DND-41 (cell line): ENCODE results near the gene BRAF.
"Not testable (repeated sequence)": the region's sequence is repeated elsewhere in the genome, so short reads cannot be mapped to it uniquely, and the experiment has no call there.

Source experiments
- ATAC-seq: fragments of 200-7000 bp; cut with Tn5 transposase; 3 replicates; pipeline ENCODE4 v1.9.1; 2021; ENCODE audit warnings: low read depth; ENCODE audit not compliant: insufficient read depth
- DNase-seq: peaks from one replicate; pipeline ENCODE4 v3.0.0-alpha.2; 2020
- H2AFZ ChIP-seq: 2 replicates; pipeline ENCODE4 v1.6.0; 2012; ENCODE audit warnings: low read depth, low read length
- H3K27ac ChIP-seq: 2 replicates; pipeline ENCODE4 v1.5.1; 2012; ENCODE audit warnings: low read length, inconsistent platforms
- H3K27me3 ChIP-seq: fragments of 200-600 bp; sonication (generic); 2 replicates; pipeline ENCODE4 v1.6.0; 2012; ENCODE audit warnings: low read length, mild to moderate bottlenecking, inconsistent platforms; ENCODE audit not compliant: insufficient read depth, poor library complexity
- H3K36me3 ChIP-seq: 2 replicates; pipeline ENCODE4 v1.5.1; 2012; ENCODE audit warnings: low read length, inconsistent platforms; ENCODE audit not compliant: insufficient read depth
- H3K4me1 ChIP-seq: 2 replicates; pipeline ENCODE4 v1.5.1; 2012; ENCODE audit warnings: mild to moderate bottlenecking, low read length; ENCODE audit not compliant: insufficient read depth
- H3K4me2 ChIP-seq: 2 replicates; pipeline ENCODE4 v1.6.0; 2012; ENCODE audit warnings: mild to moderate bottlenecking, moderate library complexity, low read length, inconsistent platforms; ENCODE audit not compliant: insufficient read depth
- H3K4me3 ChIP-seq, 2 experiments: fragments of 200-600 bp in 1 of 2; shearing (Covaris generic) in 1 of 2; 2 replicates each; pipeline ENCODE4 v1.5.1; 2012 to 2016; ENCODE audit warnings: inconsistent platforms in 2 of 2, low read length in 2 of 2, mild to moderate bottlenecking in 2 of 2, low read depth in 1 of 2, moderate library complexity in 1 of 2
- H3K79me2 ChIP-seq: 2 replicates; pipeline ENCODE4 v1.6.0; 2012; ENCODE audit warnings: low read length, inconsistent platforms; ENCODE audit not compliant: insufficient read depth
- H3K9ac ChIP-seq: 2 replicates; pipeline ENCODE4 v1.6.0; 2012; ENCODE audit warnings: low read depth, mild to moderate bottlenecking, inconsistent platforms, low read length, moderate library complexity
- H3K9me3 ChIP-seq: 2 replicates; pipeline ENCODE4 v1.5.1; 2012; ENCODE audit warnings: low read length, moderate library complexity, mild to moderate bottlenecking, inconsistent platforms; ENCODE audit not compliant: insufficient read depth, severe bottlenecking
- H4K20me1 ChIP-seq: 2 replicates; pipeline ENCODE4 v1.6.0; 2012; ENCODE audit warnings: low read length; ENCODE audit not compliant: insufficient read depth
- EZH2 ChIP-seq: IDR thresholded peaks from 3 replicates; pipeline ENCODE4 v1.6.1; 2012; ENCODE audit warnings: borderline replicate concordance, low read depth, mild to moderate bottlenecking, moderate library complexity, low read length, inconsistent platforms; ENCODE audit not compliant: severe bottlenecking
- TF ChIP-seq, protein P1 (sequence below): IDR thresholded peaks from 2 replicates; pipeline ENCODE4 v1.5.1; 2012; ENCODE audit warnings: borderline replicate concordance, low read length, moderate library complexity, mild to moderate bottlenecking; ENCODE audit not compliant: poor library complexity, severe bottlenecking; ENCODE audit errors: extremely low read depth

Gene BRAF

DNA sequence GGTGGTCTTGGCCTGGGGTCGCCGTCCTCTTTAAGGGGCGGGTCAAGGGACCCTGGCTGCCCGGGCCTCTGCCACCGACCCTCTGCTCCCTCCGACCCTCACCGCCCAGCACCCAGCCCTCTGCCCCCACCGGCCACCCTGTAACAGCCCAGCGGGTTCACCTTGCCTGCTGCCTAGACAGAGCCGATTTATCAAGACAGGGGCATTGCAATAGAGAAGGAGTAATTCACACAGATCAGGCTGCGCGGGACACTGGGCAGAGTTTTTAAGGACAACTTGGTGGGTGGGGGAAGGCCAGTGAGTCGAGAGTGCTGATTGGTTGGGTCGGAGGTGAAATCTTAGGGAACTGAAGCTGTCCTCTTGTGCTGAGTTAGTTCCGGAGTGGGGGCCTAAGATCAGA lies 252.8 kb downstream of the BRAF start:
- Histone ChIP-seq H3K36me3 (peaks cover 13% of the 10 kb centered on the region), H3K27me3 (no peaks in the 10 kb centered on the region), H3K9ac (peak overlapping the region; percentile 72; the same call in 1 of the 2 replicates), H3K27ac (no peak overlapping the region), H4K20me1 (no peaks in the 10 kb centered on the region), H3K4me1 (peaks cover 45% of the 10 kb centered on the region), H3K4me3 (peak overlapping the region in 1 of 2 experiments; percentile 75; a peak in 2 of 4 replicates), H3K79me2 (peaks cover 17% of the 10 kb centered on the region), H2AFZ (peak overlapping the region; percentile 80), H3K4me2 (peak overlapping the region; percentile 88), H3K9me3 (no peaks in the 10 kb centered on the region)
- no peak for DNase-seq
- no peak for TF ChIP-seq EZH2
- TF ChIP-seq, protein P1, sequence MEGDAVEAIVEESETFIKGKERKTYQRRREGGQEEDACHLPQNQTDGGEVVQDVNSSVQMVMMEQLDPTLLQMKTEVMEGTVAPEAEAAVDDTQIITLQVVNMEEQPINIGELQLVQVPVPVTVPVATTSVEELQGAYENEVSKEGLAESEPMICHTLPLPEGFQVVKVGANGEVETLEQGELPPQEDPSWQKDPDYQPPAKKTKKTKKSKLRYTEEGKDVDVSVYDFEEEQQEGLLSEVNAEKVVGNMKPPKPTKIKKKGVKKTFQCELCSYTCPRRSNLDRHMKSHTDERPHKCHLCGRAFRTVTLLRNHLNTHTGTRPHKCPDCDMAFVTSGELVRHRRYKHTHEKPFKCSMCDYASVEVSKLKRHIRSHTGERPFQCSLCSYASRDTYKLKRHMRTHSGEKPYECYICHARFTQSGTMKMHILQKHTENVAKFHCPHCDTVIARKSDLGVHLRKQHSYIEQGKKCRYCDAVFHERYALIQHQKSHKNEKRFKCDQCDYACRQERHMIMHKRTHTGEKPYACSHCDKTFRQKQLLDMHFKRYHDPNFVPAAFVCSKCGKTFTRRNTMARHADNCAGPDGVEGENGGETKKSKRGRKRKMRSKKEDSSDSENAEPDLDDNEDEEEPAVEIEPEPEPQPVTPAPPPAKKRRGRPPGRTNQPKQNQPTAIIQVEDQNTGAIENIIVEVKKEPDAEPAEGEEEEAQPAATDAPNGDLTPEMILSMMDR = no peak
- ATAC-seq = no peak

DNA sequence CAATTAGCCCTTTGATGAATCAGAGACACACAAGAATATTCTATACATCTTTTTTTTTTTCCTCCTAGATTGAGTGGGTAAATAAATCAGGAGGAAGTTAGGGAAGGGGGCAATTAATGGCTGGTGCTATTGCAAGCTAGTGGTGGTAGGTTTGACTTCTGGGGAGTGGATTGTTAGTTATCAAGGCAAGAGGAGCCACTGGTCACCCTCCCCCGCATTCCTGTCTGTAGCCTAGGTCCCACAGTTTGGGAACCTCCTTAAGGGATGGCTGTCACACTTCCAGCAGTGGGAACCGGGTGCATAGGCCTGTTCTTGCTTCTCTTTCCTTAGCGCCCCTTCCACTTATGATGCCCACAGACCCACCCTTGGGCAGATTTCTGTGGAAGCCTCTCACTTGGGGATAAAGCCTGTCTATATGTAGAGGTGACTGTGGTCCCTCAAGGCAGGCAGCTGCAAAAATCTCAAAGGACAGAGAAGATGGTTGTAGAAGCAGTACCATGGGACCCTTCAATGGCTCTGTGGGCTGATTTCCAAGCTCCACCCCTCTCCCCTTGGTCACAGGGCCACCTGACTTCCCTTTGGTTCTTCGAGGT lies 254.3 kb downstream of the BRAF start:
- H3K4me3 ChIP-seq = no peak overlapping the region
- H3K9ac ChIP-seq = no peak overlapping the region
- peaks cover 16% of the 10 kb centered on the region for H3K79me2 ChIP-seq
- H3K4me1 ChIP-seq = peaks cover 31% of the 10 kb centered on the region
- H3K4me2 ChIP-seq = no peak overlapping the region
- TF ChIP-seq, protein P1 = no peak
- no peak for TF ChIP-seq EZH2
- DNase-seq (no peak), ATAC-seq (no peak)
- no peaks in the 10 kb centered on the region for H3K9me3 ChIP-seq
- H3K36me3 ChIP-seq = peaks cover 3% of the 10 kb centered on the region; the same call in 1 of the 2 replicates
- no peaks in the 10 kb centered on the region for H4K20me1 ChIP-seq
- H3K27ac ChIP-seq = no peak overlapping the region
- no peaks in the 10 kb centered on the region for H3K27me3 ChIP-seq
- no peak overlapping the region for H2AFZ ChIP-seq

DNA sequence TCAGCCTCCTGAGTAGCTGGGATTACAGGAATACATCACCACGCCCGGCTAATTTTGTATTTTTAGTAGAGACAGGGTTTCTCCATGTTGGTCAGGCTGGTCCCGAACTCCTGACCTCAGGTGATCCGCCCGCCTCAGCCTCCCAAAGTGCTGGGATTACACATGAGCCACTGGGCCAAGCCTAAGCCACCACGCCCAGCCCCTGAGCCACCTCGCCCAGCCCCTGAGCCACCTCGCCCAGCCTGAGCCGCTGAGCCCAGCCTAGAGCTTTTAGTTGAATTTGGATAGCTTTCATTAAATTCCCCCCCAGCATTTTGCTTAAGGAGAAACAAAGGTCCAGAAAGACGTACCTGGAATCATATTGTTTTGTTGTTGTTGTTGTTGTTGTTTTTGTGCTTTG lies 254.9 kb downstream of the BRAF start:
- not testable (repeated sequence) for ATAC-seq, H3K9ac ChIP-seq, H3K9me3 ChIP-seq, H2AFZ ChIP-seq, H3K36me3 ChIP-seq, H3K4me3 ChIP-seq, H3K27ac ChIP-seq, H4K20me1 ChIP-seq, DNase-seq, H3K27me3 ChIP-seq, H3K4me2 ChIP-seq
- Histone ChIP-seq H3K4me1 (peaks cover 26% of the 10 kb centered on the region), H3K79me2 (peaks cover 13% of the 10 kb centered on the region)

DNA sequence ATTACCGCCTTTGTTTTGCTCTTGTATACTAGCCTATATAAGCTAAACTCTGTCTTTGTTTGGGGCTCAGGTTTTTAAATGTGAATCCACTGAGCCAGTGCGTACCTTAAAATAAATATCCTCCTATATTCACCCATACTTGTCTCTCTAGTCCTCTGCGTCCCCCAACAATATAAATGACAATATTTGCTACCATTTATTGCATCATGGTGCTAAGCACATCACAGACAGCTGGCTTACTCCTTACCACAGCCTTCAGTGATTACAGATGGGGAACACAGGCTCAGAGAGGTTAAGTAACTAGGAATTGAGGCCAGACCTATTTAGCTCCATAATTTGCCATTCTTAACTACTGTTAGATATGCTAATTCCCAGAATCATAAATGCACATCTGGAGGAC lies 255.4 kb downstream of the BRAF start:
- ATAC-seq (no peak), DNase-seq (no peak)
- Histone ChIP-seq H3K27me3 (no peaks in the 10 kb centered on the region), H3K4me3 (no peak overlapping the region), H3K27ac (no peak overlapping the region), H3K79me2 (peaks cover 13% of the 10 kb centered on the region), H3K9me3 (no peaks in the 10 kb centered on the region), H3K4me1 (peaks cover 21% of the 10 kb centered on the region), H4K20me1 (no peaks in the 10 kb centered on the region), H3K9ac (no peak overlapping the region), H3K36me3 (no peaks in the 10 kb centered on the region), H3K4me2 (no peak overlapping the region), H2AFZ (no peak overlapping the region)
- TF ChIP-seq, protein P1 = no peak
- TF ChIP-seq EZH2 = no peak
